GM06990 (cell line): ENCODE measurements around the gene ADARB2.

Experiments
- DNase-seq: peaks from one replicate; pipeline ENCODE4 v3.0.0-alpha.2; 2011; ENCODE audit not compliant: insufficient read length; ENCODE audit errors: extremely low read depth
- H3K27me3 ChIP-seq: replicated peaks from 2 replicates; pipeline ENCODE4 v1.6.0; 2011; ENCODE audit warnings: low read length; ENCODE audit not compliant: control insufficient read depth, insufficient read depth
- H3K36me3 ChIP-seq: 2 replicates; pipeline ENCODE4 v1.5.1; 2011; ENCODE audit warnings: low read length; ENCODE audit not compliant: control insufficient read depth, insufficient read depth
- H3K4me3 ChIP-seq: replicated peaks from 2 replicates; pipeline ENCODE4 v1.5.1; 2011; ENCODE audit warnings: low read depth, mild to moderate bottlenecking, control low read depth, low read length
- TF ChIP-seq, protein P1 (sequence below): IDR thresholded peaks from 2 replicates; pipeline ENCODE4 v1.5.1; 2011; ENCODE audit warnings: low read length, control low read depth, mild to moderate bottlenecking, inconsistent platforms; ENCODE audit not compliant: insufficient read depth, poor library complexity, severe bottlenecking

Gene ADARB2

GRCh38 chr10:1476455-1476803 lies 260.9 kb downstream of the ADARB2 start:
- H3K27me3 ChIP-seq = no peaks in the 10 kb centered on the region
- DNase-seq = no peak
- no peak overlapping the region for H3K4me3 ChIP-seq
- TF ChIP-seq, protein P1, sequence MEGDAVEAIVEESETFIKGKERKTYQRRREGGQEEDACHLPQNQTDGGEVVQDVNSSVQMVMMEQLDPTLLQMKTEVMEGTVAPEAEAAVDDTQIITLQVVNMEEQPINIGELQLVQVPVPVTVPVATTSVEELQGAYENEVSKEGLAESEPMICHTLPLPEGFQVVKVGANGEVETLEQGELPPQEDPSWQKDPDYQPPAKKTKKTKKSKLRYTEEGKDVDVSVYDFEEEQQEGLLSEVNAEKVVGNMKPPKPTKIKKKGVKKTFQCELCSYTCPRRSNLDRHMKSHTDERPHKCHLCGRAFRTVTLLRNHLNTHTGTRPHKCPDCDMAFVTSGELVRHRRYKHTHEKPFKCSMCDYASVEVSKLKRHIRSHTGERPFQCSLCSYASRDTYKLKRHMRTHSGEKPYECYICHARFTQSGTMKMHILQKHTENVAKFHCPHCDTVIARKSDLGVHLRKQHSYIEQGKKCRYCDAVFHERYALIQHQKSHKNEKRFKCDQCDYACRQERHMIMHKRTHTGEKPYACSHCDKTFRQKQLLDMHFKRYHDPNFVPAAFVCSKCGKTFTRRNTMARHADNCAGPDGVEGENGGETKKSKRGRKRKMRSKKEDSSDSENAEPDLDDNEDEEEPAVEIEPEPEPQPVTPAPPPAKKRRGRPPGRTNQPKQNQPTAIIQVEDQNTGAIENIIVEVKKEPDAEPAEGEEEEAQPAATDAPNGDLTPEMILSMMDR = no peak
- no peaks in the 10 kb centered on the region for H3K36me3 ChIP-seq

DNA sequence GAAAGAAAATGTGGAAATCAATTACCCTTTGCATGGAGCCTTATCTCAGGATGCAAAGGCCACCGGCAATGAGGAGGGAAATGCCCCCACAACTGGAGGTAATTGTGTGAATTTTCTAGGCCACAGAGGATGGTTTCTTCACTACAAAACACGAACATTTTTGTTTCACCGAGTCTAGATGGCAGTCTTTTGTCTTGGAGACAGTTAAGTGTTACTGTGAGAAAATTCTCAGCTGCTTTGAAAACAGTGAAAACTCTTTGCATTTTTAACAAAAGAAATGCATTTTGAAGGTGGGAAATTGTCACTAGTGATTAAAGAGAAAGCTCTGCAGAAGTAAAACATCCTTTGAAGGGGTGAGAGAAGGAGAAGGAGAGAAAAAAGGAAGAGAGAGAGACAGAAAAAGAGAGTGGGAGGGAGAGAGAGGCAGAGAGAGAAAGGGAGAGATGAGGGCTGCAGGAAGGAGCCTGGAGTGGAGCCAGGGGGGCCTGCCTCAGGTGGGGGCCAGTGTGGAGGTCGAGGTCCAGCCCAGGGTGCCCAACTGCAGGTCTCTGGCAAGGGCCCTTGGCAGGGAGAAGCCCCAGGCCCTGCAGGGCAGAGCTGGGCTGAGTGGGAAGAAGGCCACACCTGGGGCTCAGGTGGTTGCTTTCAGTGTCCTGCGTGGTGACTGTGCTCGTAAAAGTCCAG lies 261.4 kb downstream of the ADARB2 start:
- DNase-seq = no peak
- TF ChIP-seq, protein P1 = no peak
- Histone ChIP-seq H3K27me3 (no peaks in the 10 kb centered on the region), H3K36me3 (no peaks in the 10 kb centered on the region), H3K4me3 (no peak overlapping the region)

- TF ChIP-seq, protein P1 = no peak
- Histone ChIP-seq H3K36me3 (no peaks in the 10 kb centered on the region), H3K4me3 (no peak overlapping the region), H3K27me3 (no peaks in the 10 kb centered on the region)
- no peak for DNase-seq
These were observed 262.2 kb downstream of the ADARB2 start for GRCh38 chr10:1475098-1475591.

GRCh38 chr10:1474376-1475097 lies 262.8 kb downstream of the ADARB2 start:
- H3K36me3 ChIP-seq = no peaks in the 10 kb centered on the region
- no peak overlapping the region for H3K4me3 ChIP-seq
- H3K27me3 ChIP-seq = no peaks in the 10 kb centered on the region
- TF ChIP-seq, protein P1 = no peak
- DNase-seq = no peak

- no peaks in the 10 kb centered on the region for H3K27me3 ChIP-seq
- TF ChIP-seq, protein P1 = no peak
- no peak for DNase-seq
- H3K4me3 ChIP-seq = no peak overlapping the region
- no peaks in the 10 kb centered on the region for H3K36me3 ChIP-seq
These were observed 263.5 kb downstream of the ADARB2 start for GRCh38 chr10:1473874-1474273.
